NCI-H1694 (cell line): ENCODE results near the gene UBQLN3.
A peak's percentile ranks its signal among the peaks of the same experiment; 100 is the strongest.

Experiments
- DNase-seq: peaks from one replicate; lab custom pipeline; 2025; lab: John Stamatoyannopoulos, UW

UBQLN3 gene

DNA sequence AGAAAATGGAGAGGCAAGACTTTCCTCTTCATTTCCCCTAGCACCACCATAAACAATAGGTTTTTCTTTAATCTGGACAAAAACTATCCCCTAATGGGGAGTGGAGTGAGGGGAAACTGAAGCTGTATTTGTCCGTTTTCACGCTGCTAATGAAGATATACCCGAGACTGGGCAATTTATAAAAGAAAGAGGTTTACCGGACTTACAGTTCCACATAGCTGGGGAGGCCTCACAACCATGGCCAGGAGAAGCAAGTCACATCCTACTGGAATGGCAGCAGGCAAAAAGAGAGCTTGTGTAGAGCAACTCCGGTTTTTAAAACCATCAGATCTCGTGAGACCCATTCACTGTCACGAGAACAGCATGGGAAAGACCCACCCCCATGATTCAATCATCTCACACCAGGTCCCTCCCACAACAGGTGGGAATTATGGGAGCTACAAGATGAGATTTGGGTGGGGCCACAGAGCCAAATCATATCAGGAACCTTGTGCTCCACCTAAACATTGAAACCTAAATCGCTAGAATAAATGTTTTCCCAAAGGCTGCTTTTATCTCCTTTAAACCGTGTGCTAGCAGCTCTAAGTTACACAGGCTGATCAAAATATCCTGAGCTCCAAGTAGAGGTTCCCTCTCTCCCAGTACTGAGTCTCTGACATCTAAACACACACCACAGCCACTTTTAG lies 4.3 kb downstream of the UBQLN3 start:
- DNase-seq = no peak

DNA sequence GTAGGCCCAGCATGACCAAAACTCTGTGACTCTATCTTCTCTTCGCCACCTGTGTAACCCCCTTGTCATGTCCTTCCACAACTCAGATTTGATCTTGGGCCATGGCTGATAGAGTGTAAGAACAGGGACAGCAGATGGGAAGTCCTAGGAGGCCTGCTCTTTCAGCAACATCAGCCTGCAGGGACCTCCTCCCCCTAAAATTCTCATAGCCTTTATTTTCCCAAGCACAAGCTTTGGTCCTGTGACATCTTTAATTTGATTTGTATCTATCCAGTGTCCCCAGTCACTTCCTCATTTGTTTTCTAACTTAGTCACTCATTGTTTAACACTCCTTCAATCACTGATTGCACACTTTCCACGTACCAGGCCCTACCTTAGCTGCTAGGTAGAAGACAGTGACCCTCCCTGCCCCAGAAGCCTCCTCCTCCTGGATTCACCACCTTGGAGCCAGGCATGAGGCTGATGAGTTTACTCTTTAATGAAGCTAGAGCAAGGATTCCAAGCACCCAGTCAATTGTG lies 5.3 kb downstream of the UBQLN3 start:
- no peak for DNase-seq

DNA sequence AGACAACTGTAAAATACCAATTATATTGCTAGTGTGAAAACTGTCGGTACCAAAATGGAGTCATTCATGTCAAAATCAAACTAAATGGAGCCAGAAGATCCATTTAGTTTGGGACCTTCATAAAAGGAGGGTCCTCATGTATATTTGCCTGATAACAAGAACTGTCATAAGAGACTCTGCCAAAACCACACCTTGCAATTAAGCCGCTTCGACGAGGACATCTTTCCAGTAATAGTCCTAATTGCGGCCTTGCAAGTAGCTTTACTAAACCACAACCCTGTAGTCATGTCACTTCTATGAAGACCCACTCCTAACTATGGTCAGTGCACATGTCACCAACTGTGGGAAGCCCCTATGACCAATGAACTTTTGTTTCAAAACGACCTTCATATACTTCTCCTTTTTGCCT lies 9.4 kb downstream of the UBQLN3 start:
- DNase-seq = no peak

DNA sequence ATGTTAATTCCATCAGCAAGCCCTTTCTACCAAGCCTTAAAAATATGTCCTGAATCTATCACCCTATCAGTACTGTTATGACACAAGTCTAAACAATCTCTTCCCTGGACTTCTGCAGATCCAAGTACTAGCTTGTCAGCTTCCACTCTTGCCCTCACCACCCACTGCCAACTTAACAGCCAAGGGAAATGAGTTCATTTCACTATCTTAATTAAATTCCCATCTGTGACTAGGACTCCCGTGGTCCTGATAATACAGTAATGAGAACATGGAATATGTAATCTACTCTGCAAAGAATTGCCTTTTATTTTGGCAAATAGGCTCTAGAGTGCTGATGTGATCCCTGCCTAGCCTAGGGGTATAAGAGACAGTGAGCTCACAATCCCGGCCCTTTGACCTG lies 10.1 kb downstream of the UBQLN3 start:
- no peak for DNase-seq

DNA sequence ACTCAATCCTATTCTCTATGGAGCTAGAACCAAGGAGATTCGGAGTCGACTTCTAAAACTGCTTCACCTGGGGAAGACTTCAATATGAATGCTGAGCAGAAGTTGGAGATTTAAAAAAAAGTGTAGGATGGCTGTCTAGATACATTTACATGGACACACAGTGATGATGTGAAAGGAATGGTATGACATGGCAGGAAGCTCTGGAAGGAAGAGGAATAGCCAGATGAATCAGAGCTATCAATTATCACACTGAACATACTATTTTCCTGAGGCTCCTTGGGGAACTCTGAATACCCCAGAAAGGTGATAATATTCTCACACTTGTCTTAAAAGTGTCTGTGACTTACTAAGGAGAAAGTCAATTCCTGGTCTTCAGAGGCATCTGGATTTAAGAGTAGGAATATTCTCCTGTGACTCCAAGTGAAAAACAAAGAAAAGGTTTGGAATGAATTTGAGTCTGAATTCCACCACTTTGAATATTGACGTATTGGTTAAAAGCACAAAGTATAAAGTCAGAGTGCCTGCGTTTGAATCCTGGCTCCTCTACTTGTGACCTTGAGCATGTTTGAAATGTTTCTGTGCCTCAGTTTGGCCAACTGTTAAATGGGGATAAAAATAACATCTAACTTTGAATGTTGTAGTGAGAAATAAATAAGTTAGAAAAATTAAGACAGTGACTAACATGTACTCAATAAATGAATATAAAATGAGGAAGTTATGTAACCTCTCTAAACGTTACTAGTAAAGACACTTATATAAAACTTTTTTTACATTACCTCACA lies 20.0 kb downstream of the UBQLN3 start:
- DNase-seq = no peak

DNA sequence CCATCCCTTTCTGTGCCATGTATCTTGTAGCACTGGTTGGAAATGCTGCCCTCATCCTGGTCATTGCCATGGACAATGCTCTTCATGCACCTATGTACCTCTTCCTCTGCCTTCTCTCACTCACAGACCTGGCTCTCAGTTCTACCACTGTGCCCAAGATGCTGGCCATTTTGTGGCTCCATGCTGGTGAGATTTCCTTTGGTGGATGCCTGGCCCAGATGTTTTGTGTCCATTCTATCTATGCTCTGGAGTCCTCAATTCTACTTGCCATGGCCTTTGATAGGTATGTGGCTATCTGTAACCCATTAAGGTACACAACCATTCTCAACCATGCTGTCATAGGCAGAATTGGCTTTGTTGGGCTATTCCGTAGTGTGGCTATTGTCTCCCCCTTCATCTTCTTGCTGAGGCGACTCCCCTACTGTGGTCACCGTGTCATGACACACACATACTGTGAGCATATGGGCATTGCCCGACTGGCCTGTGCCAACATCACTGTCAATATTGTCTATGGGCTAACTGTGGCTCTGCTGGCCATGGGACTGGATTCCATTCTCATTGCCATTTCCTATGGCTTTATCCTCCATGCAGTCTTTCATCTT lies 20.9 kb downstream of the UBQLN3 start:
- no peak for DNase-seq

DNA sequence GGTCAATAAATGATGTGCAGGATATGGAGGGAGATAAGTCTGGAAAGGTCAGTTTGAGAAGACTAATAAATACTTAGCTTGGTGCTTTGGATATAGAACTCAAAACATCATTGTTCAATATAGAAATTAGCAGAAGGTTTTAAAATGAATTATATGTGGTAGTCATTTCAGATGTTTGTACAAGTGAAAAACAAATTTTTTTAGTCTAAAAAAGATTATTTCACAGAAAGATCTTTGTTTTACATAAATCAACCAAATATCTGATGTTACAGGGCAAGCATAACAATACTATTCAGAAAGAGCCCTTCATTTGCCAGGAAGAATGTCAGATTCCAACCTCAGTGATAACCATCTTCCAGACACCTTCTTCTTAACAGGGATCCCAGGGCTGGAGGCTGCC lies 21.4 kb downstream of the UBQLN3 start, which contains the start of gene OR52D1:
Gene OR52D1, plus strand, starts transcription at position 301 of the 400 bp plus-strand sequence. Its CDS starts 22 bp downstream, at position 323.
- no peak for DNase-seq

DNA sequence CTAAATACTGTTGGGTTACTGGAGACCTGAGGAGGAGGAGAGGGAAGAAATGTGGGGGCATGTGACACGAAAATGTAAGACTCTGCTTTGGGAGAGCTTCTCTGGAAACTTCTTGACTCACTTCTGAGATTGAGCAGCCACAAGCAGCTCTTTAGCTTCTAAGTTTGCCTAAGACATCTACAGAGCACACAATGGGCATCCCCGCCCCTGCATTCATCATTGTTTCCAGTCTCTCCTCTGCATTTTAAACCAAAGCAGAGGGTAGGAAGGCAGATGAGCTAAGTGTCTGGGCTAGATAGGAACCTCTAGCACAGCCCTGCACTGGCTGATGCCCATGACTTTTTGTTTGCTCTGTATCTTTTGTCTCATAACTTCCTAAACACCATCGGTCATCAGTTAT lies 23.3 kb downstream of the UBQLN3 start:
- no peak for DNase-seq

- DNase-seq = no peak
These were observed 23.8 kb downstream of the UBQLN3 start for GRCh38 chr11:5486003-5486402.

DNA sequence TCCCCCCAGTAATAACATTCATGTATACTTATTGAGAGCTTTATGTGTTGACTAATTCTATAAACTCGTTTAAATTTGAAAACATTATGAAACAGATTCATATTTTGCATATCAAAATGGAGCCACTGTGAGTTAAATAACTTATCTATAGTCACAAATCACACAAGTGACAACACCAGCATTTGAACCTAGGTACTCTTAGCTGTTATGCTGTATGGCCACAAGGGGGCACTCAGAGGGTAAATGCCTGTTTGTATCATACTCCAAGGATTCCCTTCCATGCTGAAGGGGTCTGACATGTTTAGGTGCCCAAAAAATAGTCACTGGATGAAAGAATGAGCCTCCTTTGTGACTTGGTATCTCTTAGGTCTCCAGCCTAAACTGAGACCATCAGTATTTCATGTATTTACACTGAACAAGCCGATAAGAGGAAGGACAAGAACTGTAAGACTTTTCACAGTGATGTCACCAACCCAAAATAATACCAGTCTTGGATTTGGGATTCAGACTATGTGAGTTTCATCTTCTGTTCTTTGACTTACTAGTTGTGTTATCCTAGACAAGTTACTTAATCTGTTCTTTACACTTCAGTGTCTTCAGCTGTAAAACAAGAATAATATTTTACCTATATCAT lies 33.5 kb downstream of the UBQLN3 start:
- peak; percentile 44 for DNase-seq

DNA sequence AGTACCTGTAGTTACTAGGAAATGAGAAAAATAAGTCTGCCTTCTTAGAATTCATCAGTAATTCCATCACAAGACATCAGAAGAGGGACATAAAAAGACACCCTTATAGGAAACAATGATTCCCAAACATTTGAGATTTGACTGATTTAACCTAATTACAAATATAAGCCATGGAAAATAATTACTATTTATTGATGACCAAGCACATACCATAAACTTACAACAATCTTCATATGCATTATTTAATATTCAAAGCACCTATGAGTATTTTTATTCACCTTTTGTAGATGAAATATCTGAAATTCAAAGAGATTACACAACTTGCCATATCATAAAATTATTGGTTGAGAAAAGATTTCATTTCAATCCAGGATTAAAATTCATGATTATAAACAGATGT lies 35.8 kb downstream of the UBQLN3 start:
- no peak for DNase-seq

GRCh38 chr11:5467527-5467926 lies 42.2 kb downstream of the UBQLN3 start:
- DNase-seq = no peak

DNA sequence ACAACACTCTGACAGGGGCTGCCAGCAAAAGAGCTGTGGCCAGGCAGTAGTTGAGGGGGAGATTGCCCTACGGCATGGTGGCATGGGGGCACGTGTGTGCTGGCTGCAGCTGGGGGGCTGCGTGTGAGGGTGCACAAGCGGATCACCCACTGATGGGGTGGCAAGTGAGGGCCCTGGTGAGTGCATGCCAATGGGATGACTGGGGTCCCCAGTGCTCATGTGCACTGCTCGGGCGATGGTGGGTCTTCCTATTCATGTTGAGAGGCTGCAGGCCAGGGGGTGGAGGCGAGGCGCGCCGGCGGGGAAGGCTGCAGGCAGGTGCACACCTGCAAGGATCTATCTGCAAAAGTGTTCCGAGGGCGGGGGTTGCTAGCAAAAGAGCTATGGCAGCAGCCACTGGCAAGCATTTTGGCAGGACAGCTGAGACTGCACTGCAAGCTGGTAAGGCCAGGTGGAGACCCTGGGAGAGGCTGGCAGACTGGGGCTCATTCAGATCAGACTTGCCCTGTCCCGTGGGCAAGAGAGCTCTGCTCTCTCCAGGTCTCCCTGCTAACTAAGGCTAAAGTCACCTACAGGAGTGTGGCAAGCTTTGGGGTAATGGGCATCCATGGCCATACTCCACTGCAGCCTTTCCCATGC lies 48.7 kb downstream of the UBQLN3 start:
- no peak for DNase-seq
